Ishikawa (cell line): ENCODE results near the gene TMEM245.

Experiments
- CREB1 ChIP-seq: IDR thresholded peaks from 2 replicates; pipeline ENCODE4 v1.6.1; 2012; ENCODE audit warnings: low read depth
- EGR1 ChIP-seq: IDR thresholded peaks from 2 replicates; pipeline ENCODE4 v1.6.1; 2012
- FOXM1 ChIP-seq: IDR thresholded peaks from 2 replicates; pipeline ENCODE4 v1.6.1; 2012; ENCODE audit warnings: low read depth, borderline replicate concordance
- TCF12 ChIP-seq: IDR thresholded peaks from 2 replicates; pipeline ENCODE4 v1.6.1; 2012; ENCODE audit warnings: low read depth
- TEAD4 ChIP-seq: IDR thresholded peaks from 2 replicates; pipeline ENCODE4 v1.6.1; 2012

GRCh38 chr9:109028457-109028856, 91.3 kb downstream of the TMEM245 start:
- TF ChIP-seq TCF12, result no peak
- TF ChIP-seq TEAD4, result no peak
- TF ChIP-seq FOXM1, result no peak
- TF ChIP-seq EGR1, result no peak
- no peak for TF ChIP-seq CREB1
